ENCODE measurements around the gene RFX6. TPM values are rescaled to one million over a fixed set of nuclear protein-coding genes. Genes with fewer than 3 reads are reported as not detected.

The RFX6 gene
- total RNA-seq, 2 experiments from 2014 or later: not detected

- H3K9me3 Mint-ChIP-seq (ENCODE audit: low read depth): no peaks in the 10 kb centered on the region
- POLR2A ChIA-PET: no interaction called here
These were observed 4.3 kb upstream of the RFX6 start for GRCh38 chr6:116872771-116873170.

GRCh38 chr6:116876107-116876506 is 935 bp upstream of the RFX6 start:
- ATAC-seq (no peak), DNase-seq (no peak)
- ChIA-PET POLR2A (no interaction called here), CTCF (no interaction called here)
- no peak overlapping the region for H3K27ac Mint-ChIP-seq
- H3K4me3 Mint-ChIP-seq: no peak overlapping the region
- no peaks in the 10 kb centered on the region for H3K9me3 Mint-ChIP-seq (ENCODE audit: low read depth)
- H3K36me3 Mint-ChIP-seq (ENCODE audit: low read depth): no peaks in the 10 kb centered on the region
- H3K4me1 Mint-ChIP-seq: peaks cover 9% of the 10 kb centered on the region
- H3K27me3 Mint-ChIP-seq: peaks cover 35% of the 10 kb centered on the region
- intact Hi-C loops (cut with DNase I, micrococcal nuclease): no loop called here

More at GRCh38 chr6:116872771-116873170, 4.3 kb upstream of the RFX6 start:
- CTCF ChIA-PET: no interaction called here
- no peak for DNase-seq
- H3K36me3 Mint-ChIP-seq (ENCODE audit: low read depth): no peaks in the 10 kb centered on the region
- peaks cover 8% of the 10 kb centered on the region for H3K4me1 Mint-ChIP-seq
- intact Hi-C loops (cut with DNase I, micrococcal nuclease): no loop called here
- H3K27ac Mint-ChIP-seq: no peak overlapping the region
- peaks cover 31% of the 10 kb centered on the region for H3K27me3 Mint-ChIP-seq
- H3K4me3 Mint-ChIP-seq: no peak overlapping the region
- no peak for ATAC-seq

- H3K9me3 Mint-ChIP-seq (ENCODE audit: low read depth): no peaks in the 10 kb centered on the region
- no peaks in the 10 kb centered on the region for H3K36me3 Mint-ChIP-seq (ENCODE audit: low read depth)
- no peak overlapping the region for H3K4me3 Mint-ChIP-seq
- ChIA-PET CTCF (no interaction called here), POLR2A (no interaction called here)
- intact Hi-C loops (cut with DNase I, micrococcal nuclease): no loop called here
- peaks cover 9% of the 10 kb centered on the region for H3K4me1 Mint-ChIP-seq
- no peak overlapping the region for H3K27ac Mint-ChIP-seq
- DNase-seq (no peak), ATAC-seq (no peak)
- H3K27me3 Mint-ChIP-seq: peaks cover 29% of the 10 kb centered on the region
These were observed 701 bp downstream of the RFX6 start for GRCh38 chr6:116877743-116878142.

- DNase-seq (no peak), ATAC-seq (no peak)
- Mint-ChIP-seq H3K4me3 (no peak overlapping the region), H3K9me3 (ENCODE audit: low read depth) (no peaks in the 10 kb centered on the region), H3K27me3 (peaks cover 14% of the 10 kb centered on the region), H3K36me3 (ENCODE audit: low read depth) (no peaks in the 10 kb centered on the region), H3K4me1 (peaks cover 7% of the 10 kb centered on the region), H3K27ac (no peak overlapping the region)
- POLR2A ChIA-PET: no interaction called here
- CTCF ChIA-PET: no interaction called here
- intact Hi-C loops (cut with DNase I, micrococcal nuclease): no loop called here
These were observed 4.2 kb downstream of the RFX6 start for GRCh38 chr6:116881236-116881635.

- Mint-ChIP-seq H3K9me3 (ENCODE audit: low read depth) (no peaks in the 10 kb centered on the region), H3K4me3 (no peak overlapping the region), H3K4me1 (no peaks in the 10 kb centered on the region), H3K36me3 (ENCODE audit: low read depth) (no peaks in the 10 kb centered on the region), H3K27me3 (peaks cover 1% of the 10 kb centered on the region), H3K27ac (no peak overlapping the region)
- ChIA-PET CTCF (no interaction called here), POLR2A (no interaction called here)
- intact Hi-C loops (cut with DNase I, micrococcal nuclease): no loop called here
- no peak for ATAC-seq
- no peak for DNase-seq
These were observed 6.0 kb downstream of the RFX6 start for GRCh38 chr6:116883005-116883404.

GRCh38 chr6:116884530-116884929 is 7.5 kb downstream of the RFX6 start:
- ChIA-PET POLR2A (no interaction called here), CTCF (no interaction called here)
- intact Hi-C loops (cut with DNase I, micrococcal nuclease): no loop called here
- no peak overlapping the region for H3K4me3 Mint-ChIP-seq
- ATAC-seq (no peak), DNase-seq (no peak)
- no peak overlapping the region for H3K27ac Mint-ChIP-seq
- no peaks in the 10 kb centered on the region for H3K4me1 Mint-ChIP-seq
- H3K27me3 Mint-ChIP-seq: no peaks in the 10 kb centered on the region
- H3K9me3 Mint-ChIP-seq (ENCODE audit: low read depth): no peaks in the 10 kb centered on the region
- H3K36me3 Mint-ChIP-seq (ENCODE audit: low read depth): no peaks in the 10 kb centered on the region

GRCh38 chr6:116887168-116887567 is 10.1 kb downstream of the RFX6 start:
- Mint-ChIP-seq H3K9me3 (ENCODE audit: low read depth) (no peaks in the 10 kb centered on the region), H3K36me3 (ENCODE audit: low read depth) (no peaks in the 10 kb centered on the region), H3K27me3 (no peaks in the 10 kb centered on the region), H3K4me3 (no peak overlapping the region), H3K4me1 (no peaks in the 10 kb centered on the region), H3K27ac (no peak overlapping the region)
- ATAC-seq (no peak), DNase-seq (no peak)
- intact Hi-C loops (cut with DNase I, micrococcal nuclease): no loop called here
- CTCF ChIA-PET: no interaction called here
- POLR2A ChIA-PET: no interaction called here

- POLR2A ChIA-PET: no interaction called here
- intact Hi-C loops (cut with DNase I, micrococcal nuclease): no loop called here
- Mint-ChIP-seq H3K4me1 (no peaks in the 10 kb centered on the region), H3K4me3 (no peak overlapping the region), H3K36me3 (ENCODE audit: low read depth) (no peaks in the 10 kb centered on the region), H3K9me3 (ENCODE audit: low read depth) (no peaks in the 10 kb centered on the region), H3K27me3 (no peaks in the 10 kb centered on the region), H3K27ac (no peak overlapping the region)
- no peak for DNase-seq
- no peak for ATAC-seq
- CTCF ChIA-PET: no interaction called here
These were observed 10.9 kb downstream of the RFX6 start for GRCh38 chr6:116887894-116888293.

GRCh38 chr6:116888732-116889360 is 11.8 kb downstream of the RFX6 start:
- H3K36me3 Mint-ChIP-seq (ENCODE audit: low read depth): no peaks in the 10 kb centered on the region
- H3K4me3 Mint-ChIP-seq: no peak overlapping the region
- CTCF ChIA-PET: interaction anchor here (1.1 kb wide), 1 partner anchor 22 kb away, joined by 3 read pairs; no protein-coding TSS in a partner anchor
- ATAC-seq: no peak
- H3K27ac Mint-ChIP-seq: no peak overlapping the region
- POLR2A ChIA-PET: no interaction called here
- no peaks in the 10 kb centered on the region for H3K9me3 Mint-ChIP-seq (ENCODE audit: low read depth)
- H3K4me1 Mint-ChIP-seq: no peaks in the 10 kb centered on the region
- no peak for DNase-seq
- intact Hi-C loops (cut with DNase I, micrococcal nuclease): no loop called here
- no peaks in the 10 kb centered on the region for H3K27me3 Mint-ChIP-seq

- ChIA-PET POLR2A (no interaction called here), CTCF (no interaction called here)
- H3K4me1 Mint-ChIP-seq: no peaks in the 10 kb centered on the region
- intact Hi-C loops (cut with DNase I, micrococcal nuclease): no loop called here
- DNase-seq: no peak
- ATAC-seq: no peak
- no peak overlapping the region for H3K27ac Mint-ChIP-seq
- H3K9me3 Mint-ChIP-seq (ENCODE audit: low read depth): no peaks in the 10 kb centered on the region
- no peaks in the 10 kb centered on the region for H3K36me3 Mint-ChIP-seq (ENCODE audit: low read depth)
- no peaks in the 10 kb centered on the region for H3K27me3 Mint-ChIP-seq
- H3K4me3 Mint-ChIP-seq: no peak overlapping the region
These were observed 17.6 kb downstream of the RFX6 start for GRCh38 chr6:116894669-116895068.

- ATAC-seq (no peak), DNase-seq (no peak)
- Mint-ChIP-seq H3K36me3 (ENCODE audit: low read depth) (no peaks in the 10 kb centered on the region), H3K4me1 (no peaks in the 10 kb centered on the region), H3K9me3 (ENCODE audit: low read depth) (no peaks in the 10 kb centered on the region), H3K4me3 (no peak overlapping the region), H3K27me3 (no peaks in the 10 kb centered on the region), H3K27ac (no peak overlapping the region)
- intact Hi-C loops (cut with DNase I, micrococcal nuclease): no loop called here
- POLR2A ChIA-PET: no interaction called here
- CTCF ChIA-PET: no interaction called here
These were observed 18.9 kb downstream of the RFX6 start for GRCh38 chr6:116895935-116896334.

GRCh38 chr6:116902634-116903033 is 25.6 kb downstream of the RFX6 start:
- DNase-seq (no peak), ATAC-seq (no peak)
- H3K4me1 Mint-ChIP-seq: no peaks in the 10 kb centered on the region
- CTCF ChIA-PET: no interaction called here
- no peaks in the 10 kb centered on the region for H3K36me3 Mint-ChIP-seq (ENCODE audit: low read depth)
- H3K27me3 Mint-ChIP-seq: no peaks in the 10 kb centered on the region
- H3K9me3 Mint-ChIP-seq (ENCODE audit: low read depth): peaks cover 10% of the 10 kb centered on the region
- no peak overlapping the region for H3K27ac Mint-ChIP-seq
- intact Hi-C loops (cut with DNase I, micrococcal nuclease): no loop called here
- POLR2A ChIA-PET: no interaction called here
- no peak overlapping the region for H3K4me3 Mint-ChIP-seq

All from activated CD4-positive, alpha-beta T cell treated with anti-CD3 and anti-CD28 coated beads for 36 hours (primary cell).